Measurements from ENCODE around the gene TMEM163. TPM values are rescaled to one million over a fixed set of nuclear protein-coding genes. Genes with fewer than 3 reads are reported as not detected.

Gene TMEM163
- polyA plus RNA-seq, 1 donor from 2014 or later = 3.5 TPM

- H3K4me3 ChIP-seq (ENCODE audit: low read length) = no peak overlapping the region
- no peak overlapping the region for H2AFZ ChIP-seq (ENCODE audit: low read depth, low read length)
- TF ChIP-seq RAD21 (conservative IDR thresholded peaks at IDR 0.05) (no peak), SMC3 (conservative IDR thresholded peaks at IDR 0.05; ENCODE audit: poor library complexity) (no peak), TAF1 (IDR thresholded peaks at IDR 0.05; ENCODE audit: low read depth) (no peak), CTCF (IDR thresholded peaks at IDR 0.05; ENCODE audit: poor library complexity, severe bottlenecking) (no peak), MXI1 (conservative IDR thresholded peaks at IDR 0.05; ENCODE audit: poor library complexity, severe bottlenecking) (no peak), REST (IDR thresholded peaks at IDR 0.05; ENCODE audit: borderline replicate concordance) (no peak), POLR2AphosphoS5 (IDR thresholded peaks at IDR 0.05) (no peak), EZH2 (IDR thresholded peaks at IDR 0.05; ENCODE audit: borderline replicate concordance, insufficient read depth, low read length, poor library complexity, severe bottlenecking) (no peak), EP300 (conservative IDR thresholded peaks at IDR 0.05; ENCODE audit: poor library complexity, severe bottlenecking) (no peak)
- H3K9me2 ChIP-seq (ENCODE audit: insufficient read depth, low read length) = no peaks in the 10 kb centered on the region
- no peaks in the 10 kb centered on the region for H3K79me2 ChIP-seq (replicated peaks; ENCODE audit: insufficient read depth, low read length)
- peaks cover 7% of the 10 kb centered on the region for H3K9me3 ChIP-seq (ENCODE audit: low read length)
- H4K20me1 ChIP-seq (ENCODE audit: insufficient read depth) = no peaks in the 10 kb centered on the region
- H3K36me3 ChIP-seq (ENCODE audit: insufficient read depth, low read length) = no peaks in the 10 kb centered on the region
- no peak overlapping the region for H3K4me2 ChIP-seq (ENCODE audit: low read length)
- no peak overlapping the region for H3K27ac ChIP-seq (ENCODE audit: low read length)
- no peaks in the 10 kb centered on the region for H3F3A ChIP-seq (ENCODE audit: insufficient read depth, low read length, poor library complexity, severe bottlenecking)
- no peak overlapping the region for H3K9ac ChIP-seq (ENCODE audit: low read length)
- no peaks in the 10 kb centered on the region for H3K27me3 ChIP-seq (ENCODE audit: insufficient read depth, low read depth, low read length)
Measured at GRCh38 chr2:134611316-134611715, 107.5 kb downstream of the TMEM163 start.

GRCh38 chr2:134610871-134611270 is 107.9 kb downstream of the TMEM163 start:
- TF ChIP-seq TAF1 (IDR thresholded peaks at IDR 0.05; ENCODE audit: low read depth) = no peak
- no peak for TF ChIP-seq MXI1 (conservative IDR thresholded peaks at IDR 0.05; ENCODE audit: poor library complexity, severe bottlenecking)
- no peak for TF ChIP-seq EP300 (conservative IDR thresholded peaks at IDR 0.05; ENCODE audit: poor library complexity, severe bottlenecking)
- TF ChIP-seq POLR2AphosphoS5 (IDR thresholded peaks at IDR 0.05) = no peak
- no peak for TF ChIP-seq EZH2 (IDR thresholded peaks at IDR 0.05; ENCODE audit: borderline replicate concordance, insufficient read depth, low read length, poor library complexity, severe bottlenecking)
- no peak for TF ChIP-seq CTCF (IDR thresholded peaks at IDR 0.05; ENCODE audit: poor library complexity, severe bottlenecking)
- TF ChIP-seq REST (IDR thresholded peaks at IDR 0.05; ENCODE audit: borderline replicate concordance) = no peak
- no peak for TF ChIP-seq RAD21 (conservative IDR thresholded peaks at IDR 0.05)
- TF ChIP-seq SMC3 (conservative IDR thresholded peaks at IDR 0.05; ENCODE audit: poor library complexity) = no peak
- H2AFZ ChIP-seq (ENCODE audit: low read depth, low read length) = no peak overlapping the region
- no peaks in the 10 kb centered on the region for H3K79me2 ChIP-seq (replicated peaks; ENCODE audit: insufficient read depth, low read length)
- no peak overlapping the region for H3K9ac ChIP-seq (ENCODE audit: low read length)
- no peak overlapping the region for H3K4me3 ChIP-seq (ENCODE audit: low read length)
- no peaks in the 10 kb centered on the region for H3K27me3 ChIP-seq (ENCODE audit: insufficient read depth, low read depth, low read length)
- H3K27ac ChIP-seq (ENCODE audit: low read length) = no peak overlapping the region
- H3K9me3 ChIP-seq (ENCODE audit: low read length) = peaks cover 7% of the 10 kb centered on the region
- H4K20me1 ChIP-seq (ENCODE audit: insufficient read depth) = no peaks in the 10 kb centered on the region
- no peaks in the 10 kb centered on the region for H3F3A ChIP-seq (ENCODE audit: insufficient read depth, low read length, poor library complexity, severe bottlenecking)
- H3K36me3 ChIP-seq (ENCODE audit: insufficient read depth, low read length) = no peaks in the 10 kb centered on the region
- H3K9me2 ChIP-seq (ENCODE audit: insufficient read depth, low read length) = no peaks in the 10 kb centered on the region
- no peak overlapping the region for H3K4me2 ChIP-seq (ENCODE audit: low read length)
